Melanocyte of skin (primary cell): Measurements from ENCODE around the gene NUDT17. TPM values are rescaled to one million over a fixed set of nuclear protein-coding genes. Genes with fewer than 3 reads are reported as not detected.

Source experiments
- small RNA-seq, 2 donors: library from RNA; depleted of rRNA; stranded (forward); fragments of <200 nt; gene quantifications; one replicate each; pipeline ENCODE3, GENCODE V24; 2012
- total RNA-seq, 2 donors: library from RNA; depleted of rRNA; stranded (reverse); fragments of >200 nt; gene quantifications; 2 replicates each; pipeline ENCODE4 v1.2.3, GENCODE V29; 2012

NUDT17 gene, protein sequence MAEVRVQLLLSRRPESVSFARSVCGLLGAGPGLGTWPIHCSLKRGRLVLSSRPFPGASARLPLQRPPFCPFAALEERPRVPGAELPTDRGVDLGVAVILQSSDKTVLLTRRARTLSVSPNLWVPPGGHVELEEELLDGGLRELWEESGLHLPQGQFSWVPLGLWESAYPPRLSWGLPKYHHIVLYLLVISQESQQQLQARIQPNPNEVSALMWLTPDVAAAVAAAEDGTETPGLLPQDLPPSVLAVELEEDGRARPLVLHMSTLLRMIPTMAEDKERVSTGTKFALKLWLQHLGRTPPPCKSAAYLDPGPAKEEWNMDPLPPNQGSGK
- 1 to 10 TPM; 5.0 to 5.2 TPM for total RNA-seq

DNA sequence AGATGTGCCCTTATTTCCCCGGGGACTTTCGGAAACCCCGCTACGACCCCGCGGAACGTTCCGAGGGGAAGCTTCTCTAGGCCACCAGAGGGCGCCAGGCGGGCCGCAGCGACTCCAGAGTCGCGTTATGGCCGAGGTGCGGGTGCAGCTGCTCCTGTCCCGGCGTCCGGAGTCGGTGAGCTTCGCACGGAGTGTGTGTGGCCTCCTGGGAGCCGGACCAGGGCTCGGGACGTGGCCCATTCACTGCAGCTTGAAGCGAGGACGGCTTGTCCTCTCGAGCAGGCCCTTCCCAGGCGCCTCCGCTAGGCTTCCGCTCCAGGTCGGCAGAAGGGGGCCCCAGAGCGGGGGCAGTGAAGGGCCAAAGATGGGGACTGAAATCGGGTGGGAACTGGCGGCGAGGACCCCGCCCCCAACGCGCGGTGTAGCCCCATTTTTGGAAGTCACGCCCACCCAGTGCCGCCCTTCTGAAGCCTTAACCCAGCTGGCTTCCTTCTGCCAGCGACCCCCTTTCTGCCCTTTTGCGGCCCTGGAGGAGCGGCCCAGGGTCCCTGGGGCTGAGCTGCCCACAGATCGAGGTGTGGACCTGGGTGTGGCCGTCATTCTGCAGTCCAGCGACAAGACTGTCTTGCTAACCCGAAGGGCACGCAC lies at the start of gene NUDT17:
NUDT17 (plus strand) TSS at position 117 of the 648 bp plus-strand sequence; CDS start at position 128, 11 bp downstream.

DNA sequence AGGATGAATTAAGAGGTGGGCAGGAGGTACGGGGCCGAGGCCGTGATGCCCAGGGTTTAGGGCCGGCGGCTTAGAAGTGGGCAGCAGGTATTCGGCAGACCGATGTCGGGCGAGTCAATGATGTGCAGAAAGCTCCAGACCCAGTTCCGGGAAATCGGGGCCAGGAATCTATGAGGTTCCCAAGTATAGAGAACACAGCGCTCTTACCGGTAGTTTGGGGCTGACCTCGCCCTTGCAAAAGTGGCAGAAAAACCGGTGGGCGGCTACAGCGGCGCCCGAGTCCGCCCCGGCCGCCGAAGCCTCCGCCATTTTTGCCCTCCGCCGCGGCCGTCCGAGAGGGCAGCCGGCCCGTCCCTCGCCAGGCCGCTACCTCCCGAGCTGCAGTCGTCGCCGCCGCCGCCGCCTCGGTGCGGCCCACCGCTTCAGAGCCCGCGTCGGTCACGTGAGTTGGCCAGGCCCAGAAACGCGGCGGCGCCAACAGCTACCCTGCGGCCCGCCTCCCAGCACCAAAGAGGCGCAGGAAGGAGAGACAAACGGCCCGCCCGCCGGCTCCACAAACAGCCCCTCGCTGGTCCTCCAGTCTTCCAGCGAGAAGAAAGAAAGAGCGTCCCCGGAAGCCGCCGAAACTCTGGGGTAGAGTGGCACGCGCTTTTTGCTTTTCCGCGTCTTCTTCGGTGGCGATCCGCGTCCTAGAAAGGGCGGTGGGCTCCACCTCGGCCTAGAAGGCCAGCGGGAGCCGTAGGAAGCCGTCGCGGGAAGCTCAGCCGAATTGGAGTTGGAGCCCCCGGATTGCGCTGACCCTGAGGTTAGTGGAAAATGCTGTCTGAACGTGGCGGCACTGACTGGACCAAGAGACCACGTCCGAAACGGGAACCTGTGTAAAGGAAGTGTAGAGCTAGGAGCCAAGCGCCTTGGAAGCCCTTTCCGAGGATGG lies 21.6 kb upstream of the NUDT17 start, which contains the start of the genes POLR3C and RNF115:
POLR3C (plus strand) TSS at position 636 of the 934 bp plus-strand sequence. CDS start 1,577 bp downstream, outside the sequence.
RNF115 (minus strand) TSS at position 531 of the 934 bp plus-strand sequence; CDS start at position 309, 222 bp downstream.

GRCh38 chr1:145858901-145859490 lies 13.6 kb downstream of the NUDT17 start, which contains the start of gene PIAS3:
PIAS3 (minus strand) TSS chr1:145859081; CDS start chr1:145858990, 91 bp downstream.

GRCh38 chr1:145885738-145886287 lies 40.4 kb downstream of the NUDT17 start, which contains the start of gene ANKRD35:
ANKRD35 (minus strand) TSS chr1:145885866; CDS start chr1:145885758, 108 bp downstream.

Small RNA genes lying within 50 kb of the gene (small RNA-seq; reads per million reads assigned to genes)
- 0 reads per million in 2 donors for gene MIR6736

Other genes starting within 250 kb of the NUDT17 start
- gene GPR89A, start 237.6 kb upstream of the NUDT17 start, total RNA-seq = 10 to 100 TPM; 34.8 to 38.0 TPM
- gene PDZK1, start 138.3 kb upstream of the NUDT17 start, total RNA-seq = under 1 TPM; 0.33 to 0.34 TPM
- gene CD160, start 126.1 kb upstream of the NUDT17 start, total RNA-seq = not detected
- gene RNF115, start 21.5 kb upstream of the NUDT17 start, total RNA-seq = 10 to 100 TPM in 1 of 2 donors, 1 to 10 TPM in 1; 8.3 to 11.0 TPM
- 10 to 100 TPM; 42.0 to 47.8 TPM for gene POLR3C, start 21.4 kb upstream of the NUDT17 start, total RNA-seq
- gene PIAS3, start 13.5 kb downstream of the NUDT17 start, total RNA-seq = 1 to 10 TPM; 5.2 to 7.3 TPM
- gene ANKRD35, start 40.2 kb downstream of the NUDT17 start, total RNA-seq = under 1 TPM; under 0.01 TPM
- under 1 TPM; under 0.01 to 0.69 TPM for gene ITGA10, start 64.4 kb downstream of the NUDT17 start, total RNA-seq
- 10 to 100 TPM; 22.3 to 23.1 TPM for gene PEX11B, start 73.1 kb downstream of the NUDT17 start, total RNA-seq
- 100 to 1,000 TPM in 1 of 2 donors, 10 to 100 TPM in 1; 65.0 to 102 TPM for gene RBM8A, start 81.9 kb downstream of the NUDT17 start, total RNA-seq
- gene LIX1L, start 112.4 kb downstream of the NUDT17 start, total RNA-seq = 10 to 100 TPM; 15.5 to 19.3 TPM
- under 1 TPM; 0.34 to 0.67 TPM for gene ANKRD34A, start 118.9 kb downstream of the NUDT17 start, total RNA-seq
- gene POLR3GL, start 119.1 kb downstream of the NUDT17 start, total RNA-seq = 10 to 100 TPM in 1 of 2 donors, 1 to 10 TPM in 1; 9.7 to 11.7 TPM
- gene TXNIP, start 150.9 kb downstream of the NUDT17 start, total RNA-seq = 10 to 100 TPM; 63.3 to 75.0 TPM
- not detected for gene HJV, start 176.1 kb downstream of the NUDT17 start, total RNA-seq